Hepatocyte (in vitro differentiated cells): ENCODE results near the gene CAP2.

Source experiments
- CTCF ChIP-seq: fragments of 200-600 bp; sonication (generic); IDR thresholded peaks from 2 replicates; pipeline ENCODE4 v1.5.1; 2016; ENCODE audit warnings: antibody characterized with exemption, mild to moderate bottlenecking; ENCODE audit not compliant: poor library complexity
- EZH2 ChIP-seq: fragments of 200-600 bp; sonication (generic); IDR thresholded peaks from 2 replicates; pipeline ENCODE4 v1.6.1; 2016; ENCODE audit warnings: antibody characterized with exemption, mild to moderate bottlenecking, borderline replicate concordance
- EZH2phosphoT487 ChIP-seq: fragments of 200-600 bp; sonication (generic); IDR thresholded peaks from one replicate; pipeline ENCODE4 v1.6.1; 2018; ENCODE audit warnings: antibody characterized with exemption, mild to moderate bottlenecking, low read depth, moderate library complexity; ENCODE audit not compliant: unreplicated experiment, severe bottlenecking

GRCh38 chr6:17606606-17607005 lies 213.2 kb downstream of the CAP2 start:
- TF ChIP-seq CTCF (no peak), EZH2phosphoT487 (no peak), EZH2 (no peak)
